ENCODE measurements around the gene PRELP. TPM values are rescaled to one million over a fixed set of nuclear protein-coding genes. Genes with fewer than 3 reads are reported as not detected.

The PRELP gene
- total RNA-seq, 1 donor from 2014 or later = 6.4 TPM

Other genes with a start within 250 kb of the PRELP start
- 0.28 TPM for gene CHIT1, start 246.1 kb upstream of the PRELP start, total RNA-seq
- gene BTG2, start 170.3 kb upstream of the PRELP start, total RNA-seq = 2.8 TPM
- gene FMOD, start 124.7 kb upstream of the PRELP start, total RNA-seq = 1.7 TPM
- gene OPTC, start 18.3 kb downstream of the PRELP start, total RNA-seq = not detected
- gene ATP2B4, start 151.0 kb downstream of the PRELP start, total RNA-seq = 9.9 TPM